Erythroblast (primary cell): ENCODE data around the gene GPR68.

Source experiments
- DNase-seq, 2 experiments: peaks; one replicate each; lab custom pipeline; 2025; lab: John Stamatoyannopoulos, UW
- GATA1 ChIP-seq: IDR thresholded peaks from 2 replicates; pipeline ENCODE4 v1.6.1; 2011; ENCODE audit warnings: low read depth, mild to moderate bottlenecking, control low read depth, low read length, moderate library complexity
- POLR2A ChIP-seq: IDR thresholded peaks from 2 replicates; pipeline ENCODE4 v1.6.1; 2011; ENCODE audit warnings: mild to moderate bottlenecking, low read length

The GPR68 gene

GRCh38 chr14:91281346-91281745 is 36.8 kb upstream of the GPR68 start:
- no peak for DNase-seq
- TF ChIP-seq POLR2A (no peak), GATA1 (no peak)

GRCh38 chr14:91280129-91280528 is 35.6 kb upstream of the GPR68 start:
- TF ChIP-seq POLR2A: no peak
- DNase-seq: no peak

- TF ChIP-seq POLR2A (no peak), GATA1 (no peak)
- DNase-seq: no peak
Measured at GRCh38 chr14:91279354-91279753, 34.9 kb upstream of the GPR68 start.

GRCh38 chr14:91278383-91278715 is 33.8 kb upstream of the GPR68 start:
- DNase-seq: no peak
- no peak for TF ChIP-seq GATA1
- TF ChIP-seq POLR2A: no peak

- DNase-seq: no peak
- TF ChIP-seq POLR2A: no peak
- TF ChIP-seq GATA1: no peak
Measured at GRCh38 chr14:91277546-91278382, 33.3 kb upstream of the GPR68 start.

- TF ChIP-seq GATA1 (no peak), POLR2A (no peak)
- DNase-seq: no peak
Measured at GRCh38 chr14:91274796-91275195, 30.3 kb upstream of the GPR68 start.

GRCh38 chr14:91273885-91274273 is 29.4 kb upstream of the GPR68 start:
- no peak for TF ChIP-seq GATA1
- TF ChIP-seq POLR2A: no peak
- DNase-seq: no peak

- TF ChIP-seq GATA1: no peak
- no peak for TF ChIP-seq POLR2A
- DNase-seq: no peak
Measured at GRCh38 chr14:91273273-91273884, 28.9 kb upstream of the GPR68 start.

- TF ChIP-seq GATA1 (no peak), POLR2A (no peak)
Measured at GRCh38 chr14:91272341-91273272, 28.1 kb upstream of the GPR68 start.

GRCh38 chr14:91271639-91272038 is 27.1 kb upstream of the GPR68 start:
- no peak for DNase-seq
- TF ChIP-seq POLR2A (no peak), GATA1 (no peak)

More at GRCh38 chr14:91272341-91273272, 28.1 kb upstream of the GPR68 start:
- DNase-seq: no peak

GRCh38 chr14:91270619-91271018 is 26.1 kb upstream of the GPR68 start:
- DNase-seq: no peak
- TF ChIP-seq POLR2A (no peak), GATA1 (no peak)

- DNase-seq: no peak
Measured at GRCh38 chr14:91270188-91270587, 25.7 kb upstream of the GPR68 start.

GRCh38 chr14:91269076-91269991 is 24.8 kb upstream of the GPR68 start:
- no peak for DNase-seq
- TF ChIP-seq POLR2A: no peak
- TF ChIP-seq GATA1: no peak

More at GRCh38 chr14:91270188-91270587, 25.7 kb upstream of the GPR68 start:
- no peak for TF ChIP-seq POLR2A
- TF ChIP-seq GATA1: no peak
